GM23338 (cell line): ENCODE measurements around the gene FAM227B. TPM values are rescaled to one million over a fixed set of nuclear protein-coding genes. Genes with fewer than 3 reads are reported as not detected.

ENCODE experiments used
- CTCF ChIP-seq, 2 experiments: fragments of 200-600 bp in 1 of 2; sonication (generic) in 1 of 2; conservative IDR thresholded peaks; 2 replicates each; pipeline versions ENCODE4 v1.5.1 to v1.6.1; 2016 to 2017; ENCODE audit warnings: antibody characterized with exemption in 2 of 2, low read depth in 2 of 2, mild to moderate bottlenecking in 2 of 2, moderate library complexity in 1 of 2
- ETS1 ChIP-seq: IDR thresholded peaks from 2 replicates; pipeline ENCODE4 v1.6.1; 2016; ENCODE audit warnings: antibody characterized with exemption
- EZH2phosphoT487 ChIP-seq: fragments of 200-600 bp; sonication (generic); IDR thresholded peaks from one replicate; pipeline ENCODE4 v1.8.1; 2018; ENCODE audit warnings: antibody characterized with exemption; ENCODE audit not compliant: unreplicated experiment
- JUNB ChIP-seq: IDR thresholded peaks from one replicate; pipeline ENCODE4 v1.6.1; 2016; ENCODE audit warnings: antibody characterized with exemption; ENCODE audit not compliant: unreplicated experiment
- NANOG ChIP-seq: IDR thresholded peaks from 2 replicates; pipeline ENCODE4 v1.6.1; 2016; ENCODE audit warnings: antibody characterized with exemption, borderline replicate concordance
- POLR2AphosphoS5 ChIP-seq: IDR thresholded peaks from 2 replicates; pipeline ENCODE4 v1.6.1; 2016; ENCODE audit warnings: antibody characterized with exemption, low read depth
- REST ChIP-seq: IDR thresholded peaks from one replicate; pipeline ENCODE4 v1.6.1; 2018; ENCODE audit warnings: antibody characterized with exemption; ENCODE audit not compliant: unreplicated experiment
- STAT1 ChIP-seq: IDR thresholded peaks from one replicate; pipeline ENCODE4 v1.6.1; 2016; ENCODE audit warnings: antibody characterized with exemption; ENCODE audit not compliant: unreplicated experiment
- ZNF114 ChIP-seq: fragments of 250-450 bp; sonication (Bioruptor Pico); IDR thresholded peaks from 2 replicates; pipeline ENCODE4 v1.5.0; 2020; ENCODE audit warnings: mild to moderate bottlenecking, moderate library complexity
- ZNF331 ChIP-seq: fragments of 250-450 bp; sonication (Bioruptor Pico); IDR thresholded peaks from 2 replicates; pipeline ENCODE4 v1.5.0; 2020; ENCODE audit warnings: low read depth, mild to moderate bottlenecking, moderate library complexity
- ZNF462 ChIP-seq: fragments of 250-450 bp; sonication (Bioruptor Pico); IDR thresholded peaks from 2 replicates; pipeline ENCODE4 v1.5.0; 2020; ENCODE audit warnings: mild to moderate bottlenecking, moderate library complexity
- polyA plus RNA-seq: library from polyadenylated mRNA; unstranded; fragments of >200 nt; fragmentation: Nextera tagmentation; extraction: Ambion mirVana; gene quantifications from 2 replicates; pipeline ENCODE4 v1.2.1, GENCODE V29; 2016
- total RNA-seq: library from RNA; depleted of rRNA; stranded (reverse); fragments of >200 nt; shearing (Covaris generic); gene quantifications from 2 replicates; pipeline ENCODE4 v1.2.3, GENCODE V29; 2014

FAM227B gene
- total and polyA plus RNA-seq, 2 experiments from 2014 or later, result 2.6 to 10.2 TPM

- no peak for TF ChIP-seq ZNF462
- TF ChIP-seq NANOG, result no peak
- TF ChIP-seq ZNF331 (CRISPR knock-in tag), result no peak
- TF ChIP-seq EZH2phosphoT487, result no peak
- no peak for TF ChIP-seq ZNF114 (CRISPR knock-in tag)
- no peak for TF ChIP-seq POLR2AphosphoS5
- no peak for TF ChIP-seq JUNB
- no peak for TF ChIP-seq CTCF (conservative IDR thresholded peaks at IDR 0.05; ENCODE audit: low read depth in 2 of 2)
- no peak for TF ChIP-seq ETS1
- TF ChIP-seq REST, result no peak
- no peak for TF ChIP-seq STAT1
Measured at GRCh38 chr15:49573421-49573820, 47.2 kb downstream of the FAM227B start (continued).
